HTERT RPE-1 (cell line): ENCODE measurements around the gene CBLL1.

Source experiments
- in situ Hi-C: fragments of 300-500 bp; cut with MboI; formaldehyde crosslinking; loops from 4 replicates; pipeline ENCODE4 v1.14.3; 2020; ENCODE audit warnings: low sequenced_read_pairs

CBLL1 gene

GRCh38 chr7:107743567-107744344 lies at the start of gene CBLL1:
Gene CBLL1 (plus strand): TSS chr7:107744142. CDS start chr7:107744164, 22 bp downstream.
- in situ Hi-C loops: loop anchor here (25.0 kb wide), 1 partner anchor 281 kb away; the partner anchor contains the start of gene GPR22

- in situ Hi-C loops: no loop called here
Measured at GRCh38 chr7:107694386-107694785, 49.6 kb upstream of the CBLL1 start.

GRCh38 chr7:107696330-107696946 lies 47.5 kb upstream of the CBLL1 start:
- in situ Hi-C loops: no loop called here

- in situ Hi-C loops: no loop called here
Measured at GRCh38 chr7:107697321-107698049, 46.5 kb upstream of the CBLL1 start.

GRCh38 chr7:107700570-107700969 lies 43.4 kb upstream of the CBLL1 start:
- in situ Hi-C loops: no loop called here

DNA sequence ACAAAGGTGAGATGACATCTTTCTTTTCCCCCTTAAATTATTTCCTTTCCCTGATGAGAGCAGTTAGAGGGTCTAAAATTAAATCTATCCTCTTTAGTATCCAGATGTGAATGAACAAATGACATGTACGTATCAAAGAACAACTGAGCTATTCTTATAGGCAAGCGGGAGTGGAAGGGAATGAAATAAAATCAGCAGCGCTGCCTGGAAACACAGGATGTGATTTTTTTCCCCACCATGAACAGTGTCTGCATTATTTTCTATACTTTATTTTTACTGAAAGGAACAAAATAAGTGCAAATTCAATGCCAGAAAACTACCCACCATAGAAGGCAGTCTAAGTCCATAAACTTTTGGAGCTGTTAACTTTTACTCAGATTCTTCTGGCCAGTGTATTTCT lies 42.8 kb upstream of the CBLL1 start:
- in situ Hi-C loops: no loop called here

GRCh38 chr7:107703219-107703618 lies 40.7 kb upstream of the CBLL1 start:
- in situ Hi-C loops: no loop called here

- in situ Hi-C loops: no loop called here
Measured at GRCh38 chr7:107703872-107704271, 40.1 kb upstream of the CBLL1 start.

DNA sequence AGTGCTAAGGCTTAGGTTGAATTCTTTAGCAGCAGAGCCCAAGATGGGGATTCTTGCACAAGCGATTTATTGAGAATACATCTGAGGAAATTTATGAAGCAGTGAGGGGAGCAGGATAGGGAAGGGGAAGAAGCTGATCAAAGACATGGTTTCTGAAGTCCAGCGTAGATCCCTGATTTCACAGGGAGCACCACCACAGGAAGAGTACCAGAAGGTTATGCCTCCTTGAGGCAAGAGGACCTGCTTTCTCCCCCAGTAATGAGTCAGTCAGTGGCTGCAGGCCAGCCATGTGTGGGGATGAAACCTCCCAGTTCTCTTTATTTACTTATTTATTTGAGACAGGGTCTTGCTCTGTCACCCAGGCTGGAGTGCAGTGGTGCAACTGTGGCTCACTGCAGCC lies 35.0 kb upstream of the CBLL1 start:
- in situ Hi-C loops: no loop called here

DNA sequence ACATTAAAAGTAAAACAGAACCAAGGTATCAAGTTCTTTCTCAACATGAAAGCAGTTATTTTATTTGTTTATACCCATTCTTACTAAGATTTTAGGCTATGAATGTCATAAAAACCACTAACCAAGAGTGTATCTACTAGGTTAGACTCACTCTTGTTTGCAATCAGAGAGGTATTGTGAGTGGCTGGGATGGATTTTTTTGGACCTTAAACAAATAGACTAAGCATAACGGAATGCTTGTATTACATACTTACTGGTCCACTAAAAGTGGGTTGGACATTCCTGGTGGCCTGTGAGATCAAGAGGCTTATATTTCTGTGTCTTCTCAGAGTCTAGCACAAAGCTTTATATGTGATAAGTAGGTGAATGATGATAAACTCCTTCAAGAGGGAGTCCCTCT lies 32.6 kb upstream of the CBLL1 start:
- in situ Hi-C loops: no loop called here

GRCh38 chr7:107712025-107712424 lies 31.9 kb upstream of the CBLL1 start:
- in situ Hi-C loops: no loop called here

DNA sequence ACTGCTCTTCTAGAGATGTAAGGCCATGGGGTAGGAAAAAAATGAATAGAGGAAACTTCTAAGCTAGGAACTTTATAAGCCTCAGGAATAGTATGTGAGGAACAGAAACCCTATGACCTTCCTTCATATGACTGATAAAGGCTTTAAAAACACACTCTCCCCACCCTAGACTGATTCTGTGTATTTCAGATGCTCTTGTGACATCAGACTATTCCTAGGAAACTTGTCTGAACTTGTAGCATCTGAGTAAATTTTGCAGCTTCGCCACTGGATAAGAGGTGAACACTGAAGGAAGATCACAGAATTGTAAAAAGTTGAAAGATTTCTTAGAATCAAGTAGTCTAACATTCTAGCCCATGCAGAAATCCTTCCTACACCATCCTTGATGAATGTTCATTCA lies 31.0 kb upstream of the CBLL1 start:
- in situ Hi-C loops: no loop called here

DNA sequence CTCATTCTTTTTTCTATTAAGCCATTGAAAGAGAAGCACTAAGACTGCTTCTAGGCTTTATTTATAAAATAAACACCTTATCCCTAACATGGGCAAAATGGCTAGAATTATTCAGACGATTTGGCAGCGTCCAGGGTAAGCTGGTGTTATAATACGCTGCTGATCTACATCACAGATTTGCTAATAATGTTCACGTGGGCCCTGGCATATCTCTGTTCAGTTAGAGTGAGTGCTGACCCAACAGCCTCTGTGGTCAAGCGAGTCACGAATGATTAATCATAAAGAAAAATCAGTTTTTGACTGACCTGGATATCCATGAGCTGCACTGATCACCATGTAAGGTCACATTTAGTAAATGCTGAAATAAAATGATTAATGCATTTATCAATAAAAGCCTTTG lies 28.4 kb upstream of the CBLL1 start:
- in situ Hi-C loops: no loop called here

- in situ Hi-C loops: no loop called here
Measured at GRCh38 chr7:107718456-107719193, 25.3 kb upstream of the CBLL1 start.

DNA sequence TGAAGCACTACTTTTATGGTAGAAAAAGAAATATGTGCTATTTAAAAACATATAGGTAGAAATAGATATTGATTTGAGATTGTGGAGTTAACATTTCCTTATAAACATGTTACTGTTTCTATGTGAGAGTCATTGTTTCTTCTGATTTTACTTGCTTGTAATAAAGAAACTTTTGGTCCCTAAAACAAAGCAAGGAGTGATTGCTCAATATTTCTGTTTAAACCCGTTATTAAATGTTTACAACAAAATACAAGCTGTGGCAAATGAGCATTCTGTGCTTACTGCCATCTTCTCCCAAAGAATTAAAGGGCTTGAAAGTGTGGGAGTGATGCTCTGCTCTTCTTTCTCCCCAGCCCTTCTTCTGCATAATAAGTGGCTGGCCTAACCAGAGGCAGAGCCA lies 22.7 kb upstream of the CBLL1 start:
- in situ Hi-C loops: no loop called here

DNA sequence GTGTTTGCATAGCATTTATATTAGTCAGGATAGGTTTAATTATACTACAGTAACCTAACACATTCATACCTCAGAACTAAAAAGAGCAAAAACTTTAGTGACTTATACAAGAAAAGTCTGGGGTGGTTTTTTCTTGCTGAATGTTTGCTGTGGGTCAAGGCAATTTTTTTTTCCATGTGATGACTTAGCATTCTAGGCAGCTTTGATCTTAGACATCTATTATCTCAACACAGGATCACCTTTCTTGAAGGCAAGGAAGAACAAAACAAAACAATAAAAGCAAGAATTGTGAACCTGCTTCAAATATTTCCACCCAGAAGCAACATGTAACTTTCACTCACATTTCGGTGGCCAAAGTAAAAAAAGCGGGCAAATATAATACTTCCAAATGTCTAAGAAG lies 20.7 kb upstream of the CBLL1 start:
- in situ Hi-C loops: no loop called here

- in situ Hi-C loops: loop anchor here (25.0 kb wide), 1 partner anchor 263 kb away; the partner anchor contains the start of gene GPR22
Measured at GRCh38 chr7:107725138-107725740, 18.7 kb upstream of the CBLL1 start.

DNA sequence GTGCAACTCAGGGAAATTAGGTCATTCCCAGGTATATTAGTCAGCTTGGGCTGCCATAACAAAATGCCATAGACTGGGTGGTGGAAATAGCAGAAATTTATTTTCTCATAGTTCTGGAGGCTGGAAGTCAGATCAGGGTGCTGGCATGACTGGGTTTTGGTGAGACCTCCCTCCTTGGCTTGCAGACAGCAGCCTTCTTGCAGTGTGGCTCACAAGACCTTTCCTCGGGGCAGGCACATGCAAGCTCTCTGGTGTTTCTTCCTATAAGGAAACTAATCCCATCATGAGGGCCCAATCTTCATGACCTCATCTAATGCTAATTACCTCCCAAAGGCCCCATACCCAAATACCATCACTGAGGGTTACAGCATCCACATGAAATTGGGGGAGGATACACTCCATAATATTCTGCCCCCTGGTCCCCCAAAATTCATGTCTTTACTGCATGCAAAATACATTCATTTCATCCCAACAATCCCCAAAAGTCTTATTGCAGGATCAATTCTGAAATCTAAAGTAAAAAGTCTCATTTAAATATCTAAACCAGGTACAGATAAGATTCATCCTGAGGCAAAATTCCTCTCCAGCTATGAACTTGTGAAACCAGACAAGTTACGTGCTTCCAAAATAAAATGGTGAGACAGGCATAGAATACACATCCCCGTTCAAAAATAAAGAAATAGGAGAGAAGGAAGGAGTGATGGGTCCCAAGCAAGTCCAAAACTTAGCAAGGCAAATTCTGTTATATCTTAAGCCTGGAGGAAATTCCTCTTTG lies 17.4 kb upstream of the CBLL1 start:
- in situ Hi-C loops: loop anchor here (25.0 kb wide), 1 partner anchor 264 kb away; the partner anchor contains the start of gene GPR22

GRCh38 chr7:107728276-107728675 lies 15.7 kb upstream of the CBLL1 start:
- in situ Hi-C loops: loop anchor here (25.0 kb wide), 1 partner anchor 266 kb away; the partner anchor contains the start of gene GPR22
